LoVo (cell line): Measurements from ENCODE around the gene LANCL2.
A peak's percentile ranks its signal among the peaks of the same experiment; 100 is the strongest.
"Not testable (repeated sequence)": the region's sequence is repeated elsewhere in the genome, so short reads cannot be mapped to it uniquely, and the experiment has no call there.

Experiments used
- DNase-seq: peaks from one replicate; pipeline ENCODE4 v3.0.0-alpha.2; 2016; ENCODE audit warnings: low spot score

The LANCL2 gene

GRCh38 chr7:55365205-55365674 lies at the start of gene LANCL2:
Gene LANCL2, plus strand, starts transcription at chr7:55365337. Its CDS starts 689 bp downstream, at chr7:55366026.
- DNase-seq = peak; percentile 64

DNA sequence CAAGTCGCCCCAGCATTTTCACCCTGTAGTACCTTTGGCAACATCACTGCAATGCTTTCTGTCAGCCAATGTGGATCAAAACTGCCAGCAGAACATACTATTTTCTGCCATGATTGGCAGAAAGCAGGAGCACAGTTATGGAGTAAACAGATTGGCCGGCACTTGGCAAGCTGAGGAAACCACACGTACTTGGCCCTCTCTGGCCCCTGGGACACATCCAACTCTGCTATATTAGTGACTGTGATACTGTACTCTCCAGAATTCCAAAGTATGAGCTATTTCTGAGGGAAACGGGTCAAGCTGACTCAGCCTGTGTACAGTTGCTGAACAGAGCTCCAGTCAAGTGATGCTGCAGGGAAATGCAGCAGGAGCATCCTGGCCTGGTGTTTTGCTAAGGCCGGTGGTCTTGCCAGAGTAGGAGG lies 39.8 kb upstream of the LANCL2 start:
- DNase-seq = no peak

DNA sequence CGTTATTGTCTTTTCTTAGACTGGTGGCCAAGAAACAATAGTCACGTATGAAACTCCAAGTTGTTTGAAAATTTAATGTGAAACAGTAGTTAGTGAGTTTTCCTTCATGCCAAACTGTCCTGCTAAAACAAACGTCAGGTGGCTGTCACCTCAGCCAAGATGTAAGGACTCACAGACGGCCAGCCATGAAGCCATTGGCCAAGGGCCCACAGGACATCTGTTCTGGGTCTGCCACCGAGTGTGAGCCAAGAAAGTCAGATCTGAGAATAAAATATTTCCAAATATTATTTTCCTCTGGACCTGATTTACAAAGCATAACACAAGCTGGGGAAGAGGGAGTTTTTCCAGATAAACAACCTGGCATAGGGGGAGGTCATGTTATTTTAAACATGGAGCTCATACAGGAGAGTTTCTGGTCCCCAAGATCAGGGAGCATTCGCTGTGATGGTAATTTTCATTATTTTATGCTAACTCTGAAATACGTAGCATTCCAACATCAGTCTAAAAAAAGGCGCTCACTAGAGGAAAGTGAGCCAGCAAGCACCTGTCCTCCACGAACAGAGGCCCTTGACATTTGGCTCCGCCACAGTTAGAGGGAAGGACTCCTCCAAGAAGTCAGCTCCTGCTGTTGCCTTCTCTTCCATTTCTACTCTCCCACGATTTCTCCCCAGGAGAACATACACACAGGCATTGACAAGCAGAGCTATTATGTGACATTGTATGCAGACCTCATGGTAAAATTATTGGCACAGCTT lies 38.9 kb upstream of the LANCL2 start:
- DNase-seq = no peak

GRCh38 chr7:55326945-55327626 lies 38.1 kb upstream of the LANCL2 start:
- DNase-seq = no peak

GRCh38 chr7:55335151-55335550 lies 30.0 kb upstream of the LANCL2 start:
- DNase-seq = no peak

- DNase-seq = no peak
Measured at GRCh38 chr7:55335786-55336185, 29.4 kb upstream of the LANCL2 start.

GRCh38 chr7:55336540-55336939 lies 28.6 kb upstream of the LANCL2 start:
- no peak for DNase-seq

- DNase-seq = no peak
Measured at GRCh38 chr7:55339033-55340000, 25.8 kb upstream of the LANCL2 start.

DNA sequence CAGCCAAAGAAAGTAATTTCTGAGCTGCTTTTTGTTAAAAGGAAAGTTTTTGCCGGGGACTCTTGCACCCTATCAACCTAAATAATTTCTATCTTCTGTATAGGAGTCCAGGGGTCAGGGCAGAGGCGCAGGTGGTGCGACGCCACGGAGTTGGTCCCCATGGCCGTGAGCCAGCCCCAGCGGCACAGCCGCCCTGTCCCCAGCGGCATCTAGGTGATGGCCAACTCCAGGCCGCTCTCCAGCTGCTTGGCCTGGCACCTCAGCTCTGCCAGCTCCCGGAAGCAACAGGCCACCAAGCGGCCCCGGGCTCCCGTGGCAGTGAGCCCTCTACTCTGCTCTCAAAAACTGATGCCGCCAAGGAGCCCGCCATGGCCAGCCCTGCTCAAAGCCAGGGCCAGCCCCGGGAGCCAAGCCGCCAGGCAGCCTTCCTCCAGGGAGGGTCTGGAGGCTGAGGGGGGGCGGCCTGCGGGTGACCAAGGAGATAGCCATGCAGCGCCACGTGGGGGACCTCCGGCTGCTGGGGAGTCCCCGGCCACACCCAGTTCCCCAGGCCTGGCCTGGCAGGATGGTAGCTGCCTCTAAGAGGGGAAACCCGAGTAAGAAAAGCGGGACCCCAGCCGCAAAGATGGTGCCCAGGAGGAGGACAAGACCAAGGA lies 22.8 kb upstream of the LANCL2 start:
- DNase-seq = no peak

- DNase-seq = no peak
Measured at GRCh38 chr7:55343002-55343781, 21.9 kb upstream of the LANCL2 start.

DNA sequence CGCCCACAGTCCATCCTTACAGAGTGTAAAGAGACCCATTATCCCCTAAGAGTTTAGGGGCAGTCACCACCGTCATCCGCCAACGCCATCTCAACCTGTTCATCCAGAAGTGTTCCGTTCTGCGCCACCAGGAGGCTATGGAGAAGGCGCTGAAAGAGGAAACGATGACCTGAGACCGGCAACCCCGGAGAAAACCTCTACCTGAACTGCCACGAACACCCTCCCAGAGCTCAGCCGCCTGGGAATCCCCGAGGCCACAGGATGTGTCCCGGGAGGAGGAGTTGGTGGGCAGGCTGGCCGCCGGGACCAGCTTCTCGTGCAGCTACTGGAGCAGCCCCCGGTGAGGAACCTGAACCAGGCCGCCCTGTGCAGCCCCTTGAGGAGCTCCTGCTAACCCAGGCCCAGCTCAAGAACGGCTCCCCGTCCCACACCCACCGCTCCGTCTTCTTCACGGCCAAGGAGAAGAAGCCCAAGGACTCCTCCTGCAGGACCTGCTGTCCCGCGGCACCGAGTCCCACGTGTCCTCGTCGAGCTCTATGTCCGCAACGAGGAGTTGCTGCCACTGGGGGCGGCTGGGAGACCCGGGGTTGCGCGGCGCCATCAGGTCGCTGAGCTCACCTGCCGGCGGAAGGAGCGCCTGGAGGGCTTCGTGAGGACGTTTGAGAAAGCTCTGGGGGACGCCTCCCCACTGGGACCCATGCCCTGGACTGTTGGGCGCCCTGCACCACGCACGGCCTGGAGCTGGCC lies 21.1 kb upstream of the LANCL2 start:
- DNase-seq = no peak

- no peak for DNase-seq
Measured at GRCh38 chr7:55344840-55345239, 20.3 kb upstream of the LANCL2 start.

DNA sequence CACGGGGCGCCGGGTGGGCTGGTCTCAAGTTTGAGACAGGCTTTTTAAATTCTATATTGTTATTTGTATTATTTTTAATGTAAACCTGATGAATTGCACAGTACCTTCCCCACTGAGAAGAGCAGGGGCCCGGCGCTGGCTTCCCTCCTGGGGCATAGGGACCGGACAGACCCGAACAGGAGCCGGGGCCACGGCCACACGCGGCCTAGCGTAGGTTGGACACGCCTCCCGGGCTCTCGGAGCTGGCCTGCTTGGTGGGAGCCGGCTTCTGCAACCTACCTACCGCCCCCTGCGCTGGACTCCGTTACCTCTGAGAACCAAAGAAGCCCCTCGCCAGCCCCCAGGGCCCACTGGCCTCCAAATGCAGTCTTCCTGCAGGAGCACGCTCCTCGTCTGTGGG lies 19.8 kb upstream of the LANCL2 start:
- no peak for DNase-seq

GRCh38 chr7:55348502-55348901 lies 16.6 kb upstream of the LANCL2 start:
- peak; percentile 58 for DNase-seq

DNA sequence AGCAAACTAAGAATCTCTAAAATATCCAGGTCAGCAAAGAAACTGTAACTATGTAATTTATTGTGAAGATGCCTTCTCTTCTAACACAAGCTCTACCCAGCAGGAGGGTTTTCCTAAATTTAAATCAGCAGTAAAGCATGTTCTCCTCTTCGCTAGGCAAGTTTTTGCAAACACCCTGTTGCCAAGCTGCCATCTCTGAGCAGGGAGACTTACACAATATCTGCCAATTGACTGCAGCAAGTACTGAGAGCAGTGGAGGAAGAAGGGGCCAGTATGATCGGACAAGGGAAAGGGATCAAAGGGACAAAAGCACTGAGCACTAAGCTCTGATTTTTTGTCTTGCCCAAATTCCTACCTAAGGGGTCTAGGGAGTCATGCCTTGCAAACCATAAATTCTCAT lies 16.0 kb upstream of the LANCL2 start:
- no peak for DNase-seq

GRCh38 chr7:55350281-55350680 lies 14.9 kb upstream of the LANCL2 start:
- DNase-seq = no peak

DNA sequence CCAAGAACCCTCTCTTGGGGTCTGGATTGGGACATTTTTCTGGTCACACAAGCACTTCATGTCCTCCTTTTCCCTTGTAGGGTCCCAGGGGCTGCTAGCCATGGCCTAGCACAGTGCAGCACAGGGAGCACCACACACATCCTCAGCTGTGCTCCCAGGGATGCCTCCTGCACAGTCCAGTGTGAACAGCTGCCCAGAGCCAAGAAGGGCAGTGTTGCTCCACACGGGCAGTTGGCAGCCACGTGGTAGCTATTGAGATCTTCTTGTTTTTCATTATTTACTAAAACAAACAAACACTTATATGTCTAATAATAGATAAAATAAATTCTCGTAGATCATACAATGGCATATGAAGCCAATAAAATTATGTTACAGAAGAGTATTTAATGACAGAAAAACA lies 13.9 kb upstream of the LANCL2 start:
- no peak for DNase-seq

GRCh38 chr7:55352947-55353273 lies 12.2 kb upstream of the LANCL2 start:
- DNase-seq = not testable (repeated sequence)

GRCh38 chr7:55360486-55360885 lies 4.7 kb upstream of the LANCL2 start:
- no peak for DNase-seq

- no peak for DNase-seq
Measured at GRCh38 chr7:55361560-55361959, 3.6 kb upstream of the LANCL2 start.
